Effector memory CD4-positive, alpha-beta T cell (primary cell): Measurements from ENCODE around the gene TBC1D4.

ENCODE experiments used
- DNase-seq, 3 donors: peaks; one replicate each; pipeline ENCODE4 v3.0.0-alpha.2; 2020
- H3K27ac ChIP-seq: 2 replicates; pipeline ENCODE4 v1.7.0; 2013; ENCODE audit warnings: mild to moderate bottlenecking, low read length, moderate library complexity; ENCODE audit not compliant: insufficient read depth, poor library complexity, severe bottlenecking
- H3K27me3 ChIP-seq: replicated peaks from 2 replicates; pipeline ENCODE4 v1.7.0; 2013; ENCODE audit warnings: mild to moderate bottlenecking, low read length; ENCODE audit not compliant: insufficient read depth, control insufficient read depth, poor library complexity, severe bottlenecking
- H3K36me3 ChIP-seq: 2 replicates; pipeline ENCODE4 v1.7.0; 2013; ENCODE audit warnings: mild to moderate bottlenecking, low read length, moderate library complexity; ENCODE audit not compliant: control insufficient read depth, insufficient read depth
- H3K4me1 ChIP-seq: 2 replicates; pipeline ENCODE4 v1.7.0; 2013; ENCODE audit warnings: low read length, mild to moderate bottlenecking; ENCODE audit not compliant: control insufficient read depth, insufficient read depth, poor library complexity, severe bottlenecking
- H3K4me3 ChIP-seq: 2 replicates; pipeline ENCODE4 v1.7.0; 2013; ENCODE audit warnings: low read length, low read depth, mild to moderate bottlenecking; ENCODE audit not compliant: insufficient read depth, poor library complexity, severe bottlenecking
- H3K9me3 ChIP-seq: 2 replicates; pipeline ENCODE4 v1.7.0; 2013; ENCODE audit warnings: mild to moderate bottlenecking, low read length, moderate library complexity; ENCODE audit not compliant: control insufficient read depth

TBC1D4 gene

GRCh38 chr13:75508002-75508548, 26.1 kb upstream of the TBC1D4 start:
- no peak overlapping the region for H3K4me3 ChIP-seq
- no peak overlapping the region for H3K27ac ChIP-seq
- H3K9me3 ChIP-seq = no peaks in the 10 kb centered on the region
- H3K36me3 ChIP-seq = no peaks in the 10 kb centered on the region
- DNase-seq = no peak
- no peaks in the 10 kb centered on the region for H3K27me3 ChIP-seq
- H3K4me1 ChIP-seq = no peaks in the 10 kb centered on the region

- no peaks in the 10 kb centered on the region for H3K27me3 ChIP-seq
- no peaks in the 10 kb centered on the region for H3K36me3 ChIP-seq
- DNase-seq = no peak
- H3K9me3 ChIP-seq = no peaks in the 10 kb centered on the region
- no peak overlapping the region for H3K27ac ChIP-seq
- H3K4me3 ChIP-seq = no peak overlapping the region
- H3K4me1 ChIP-seq = no peaks in the 10 kb centered on the region
These were observed 25.3 kb upstream of the TBC1D4 start for GRCh38 chr13:75507027-75508001.

GRCh38 chr13:75506018-75506417, 24.0 kb upstream of the TBC1D4 start:
- no peak overlapping the region for H3K27ac ChIP-seq
- no peak for DNase-seq

GRCh38 chr13:75505327-75505726, 23.4 kb upstream of the TBC1D4 start:
- no peaks in the 10 kb centered on the region for H3K36me3 ChIP-seq
- H3K27ac ChIP-seq = no peak overlapping the region
- no peaks in the 10 kb centered on the region for H3K9me3 ChIP-seq
- H3K4me1 ChIP-seq = no peaks in the 10 kb centered on the region
- no peak overlapping the region for H3K4me3 ChIP-seq
- no peaks in the 10 kb centered on the region for H3K27me3 ChIP-seq
- no peak for DNase-seq

More at GRCh38 chr13:75506018-75506417, 24.0 kb upstream of the TBC1D4 start:
- Histone ChIP-seq H3K27me3 (no peaks in the 10 kb centered on the region), H3K36me3 (no peaks in the 10 kb centered on the region), H3K4me1 (no peaks in the 10 kb centered on the region), H3K9me3 (no peaks in the 10 kb centered on the region), H3K4me3 (no peak overlapping the region)

- Histone ChIP-seq H3K4me3 (no peak overlapping the region), H3K4me1 (no peaks in the 10 kb centered on the region), H3K27me3 (no peaks in the 10 kb centered on the region), H3K36me3 (no peaks in the 10 kb centered on the region), H3K27ac (no peak overlapping the region), H3K9me3 (no peaks in the 10 kb centered on the region)
- DNase-seq = no peak
These were observed 14.0 kb upstream of the TBC1D4 start for GRCh38 chr13:75495938-75496337.

- Histone ChIP-seq H3K36me3 (no peaks in the 10 kb centered on the region), H3K4me3 (no peak overlapping the region), H3K27me3 (no peaks in the 10 kb centered on the region), H3K27ac (no peak overlapping the region), H3K4me1 (no peaks in the 10 kb centered on the region), H3K9me3 (no peaks in the 10 kb centered on the region)
- no peak for DNase-seq
These were observed 12.5 kb upstream of the TBC1D4 start for GRCh38 chr13:75494491-75494890.

- no peak overlapping the region for H3K4me3 ChIP-seq
- no peaks in the 10 kb centered on the region for H3K36me3 ChIP-seq
- DNase-seq = no peak
- no peaks in the 10 kb centered on the region for H3K27me3 ChIP-seq
- no peaks in the 10 kb centered on the region for H3K9me3 ChIP-seq
- no peak overlapping the region for H3K27ac ChIP-seq
- no peaks in the 10 kb centered on the region for H3K4me1 ChIP-seq
These were observed 11.2 kb upstream of the TBC1D4 start for GRCh38 chr13:75493156-75493555.

GRCh38 chr13:75492389-75492788, 10.4 kb upstream of the TBC1D4 start:
- H3K27ac ChIP-seq = no peak overlapping the region
- no peaks in the 10 kb centered on the region for H3K36me3 ChIP-seq
- no peak overlapping the region for H3K4me3 ChIP-seq
- no peak for DNase-seq
- no peaks in the 10 kb centered on the region for H3K9me3 ChIP-seq
- H3K27me3 ChIP-seq = no peaks in the 10 kb centered on the region
- H3K4me1 ChIP-seq = no peaks in the 10 kb centered on the region

GRCh38 chr13:75491376-75491775, 9.4 kb upstream of the TBC1D4 start:
- Histone ChIP-seq H3K9me3 (no peaks in the 10 kb centered on the region), H3K27me3 (no peaks in the 10 kb centered on the region), H3K4me3 (no peak overlapping the region), H3K27ac (no peak overlapping the region), H3K36me3 (no peaks in the 10 kb centered on the region), H3K4me1 (no peaks in the 10 kb centered on the region)
- no peak for DNase-seq

- Histone ChIP-seq H3K4me3 (no peak overlapping the region), H3K4me1 (no peaks in the 10 kb centered on the region), H3K27me3 (no peaks in the 10 kb centered on the region), H3K27ac (no peak overlapping the region), H3K9me3 (no peaks in the 10 kb centered on the region), H3K36me3 (no peaks in the 10 kb centered on the region)
- DNase-seq = no peak
These were observed 7.7 kb upstream of the TBC1D4 start for GRCh38 chr13:75489502-75490263.
